HL-60 (cell line): ENCODE measurements around the gene DDIAS.

ENCODE experiments used
- POLR2AphosphoS5 ChIP-seq: IDR thresholded peaks from 2 replicates; pipeline ENCODE4 v1.6.1; 2012; ENCODE audit warnings: low read depth
- TF ChIP-seq, protein P1 (sequence below): IDR thresholded peaks from one replicate; pipeline ENCODE4 v1.5.1; 2011; ENCODE audit warnings: low read length, control low read depth, inconsistent platforms; ENCODE audit not compliant: insufficient read depth
- TF ChIP-seq, protein P2 (sequence below): IDR thresholded peaks from 2 replicates; pipeline ENCODE4 v1.6.1; 2012; ENCODE audit warnings: low read depth; ENCODE audit not compliant: insufficient replicate concordance

- TF ChIP-seq, protein P1, sequence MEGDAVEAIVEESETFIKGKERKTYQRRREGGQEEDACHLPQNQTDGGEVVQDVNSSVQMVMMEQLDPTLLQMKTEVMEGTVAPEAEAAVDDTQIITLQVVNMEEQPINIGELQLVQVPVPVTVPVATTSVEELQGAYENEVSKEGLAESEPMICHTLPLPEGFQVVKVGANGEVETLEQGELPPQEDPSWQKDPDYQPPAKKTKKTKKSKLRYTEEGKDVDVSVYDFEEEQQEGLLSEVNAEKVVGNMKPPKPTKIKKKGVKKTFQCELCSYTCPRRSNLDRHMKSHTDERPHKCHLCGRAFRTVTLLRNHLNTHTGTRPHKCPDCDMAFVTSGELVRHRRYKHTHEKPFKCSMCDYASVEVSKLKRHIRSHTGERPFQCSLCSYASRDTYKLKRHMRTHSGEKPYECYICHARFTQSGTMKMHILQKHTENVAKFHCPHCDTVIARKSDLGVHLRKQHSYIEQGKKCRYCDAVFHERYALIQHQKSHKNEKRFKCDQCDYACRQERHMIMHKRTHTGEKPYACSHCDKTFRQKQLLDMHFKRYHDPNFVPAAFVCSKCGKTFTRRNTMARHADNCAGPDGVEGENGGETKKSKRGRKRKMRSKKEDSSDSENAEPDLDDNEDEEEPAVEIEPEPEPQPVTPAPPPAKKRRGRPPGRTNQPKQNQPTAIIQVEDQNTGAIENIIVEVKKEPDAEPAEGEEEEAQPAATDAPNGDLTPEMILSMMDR: no peak
- no peak for TF ChIP-seq POLR2AphosphoS5
- TF ChIP-seq, protein P2, sequence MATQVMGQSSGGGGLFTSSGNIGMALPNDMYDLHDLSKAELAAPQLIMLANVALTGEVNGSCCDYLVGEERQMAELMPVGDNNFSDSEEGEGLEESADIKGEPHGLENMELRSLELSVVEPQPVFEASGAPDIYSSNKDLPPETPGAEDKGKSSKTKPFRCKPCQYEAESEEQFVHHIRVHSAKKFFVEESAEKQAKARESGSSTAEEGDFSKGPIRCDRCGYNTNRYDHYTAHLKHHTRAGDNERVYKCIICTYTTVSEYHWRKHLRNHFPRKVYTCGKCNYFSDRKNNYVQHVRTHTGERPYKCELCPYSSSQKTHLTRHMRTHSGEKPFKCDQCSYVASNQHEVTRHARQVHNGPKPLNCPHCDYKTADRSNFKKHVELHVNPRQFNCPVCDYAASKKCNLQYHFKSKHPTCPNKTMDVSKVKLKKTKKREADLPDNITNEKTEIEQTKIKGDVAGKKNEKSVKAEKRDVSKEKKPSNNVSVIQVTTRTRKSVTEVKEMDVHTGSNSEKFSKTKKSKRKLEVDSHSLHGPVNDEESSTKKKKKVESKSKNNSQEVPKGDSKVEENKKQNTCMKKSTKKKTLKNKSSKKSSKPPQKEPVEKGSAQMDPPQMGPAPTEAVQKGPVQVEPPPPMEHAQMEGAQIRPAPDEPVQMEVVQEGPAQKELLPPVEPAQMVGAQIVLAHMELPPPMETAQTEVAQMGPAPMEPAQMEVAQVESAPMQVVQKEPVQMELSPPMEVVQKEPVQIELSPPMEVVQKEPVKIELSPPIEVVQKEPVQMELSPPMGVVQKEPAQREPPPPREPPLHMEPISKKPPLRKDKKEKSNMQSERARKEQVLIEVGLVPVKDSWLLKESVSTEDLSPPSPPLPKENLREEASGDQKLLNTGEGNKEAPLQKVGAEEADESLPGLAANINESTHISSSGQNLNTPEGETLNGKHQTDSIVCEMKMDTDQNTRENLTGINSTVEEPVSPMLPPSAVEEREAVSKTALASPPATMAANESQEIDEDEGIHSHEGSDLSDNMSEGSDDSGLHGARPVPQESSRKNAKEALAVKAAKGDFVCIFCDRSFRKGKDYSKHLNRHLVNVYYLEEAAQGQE: no peak
These were observed 47.3 kb upstream of the DDIAS start for GRCh38 chr11:82854242-82854641.
